Left ventricle myocardium inferior (tissue), 1 donor: ENCODE results near the gene FAM184B. TPM values are rescaled to one million over a fixed set of nuclear protein-coding genes. Genes with fewer than 3 reads are reported as not detected.
"Not testable (repeated sequence)": the region's sequence is repeated elsewhere in the genome, so short reads cannot be mapped to it uniquely, and the experiment has no call there.

ENCODE experiments used
- DNase-seq: peaks from one replicate; pipeline ENCODE4 v3.0.0-alpha.2; 2020
- H3K27ac ChIP-seq: fragments of 200-600 bp; replicated peaks from 2 replicates; pipeline ENCODE4 v1.8.0; 2021
- H3K27me3 ChIP-seq: fragments of 200-600 bp; 2 replicates; pipeline ENCODE4 v1.8.0; 2021; ENCODE audit warnings: low read depth
- H3K36me3 ChIP-seq: fragments of 200-600 bp; 2 replicates; pipeline ENCODE4 v1.8.0; 2021
- H3K4me1 ChIP-seq: fragments of 200-600 bp; 2 replicates; pipeline ENCODE4 v1.8.0; 2021
- H3K4me3 ChIP-seq: fragments of 200-600 bp; 2 replicates; pipeline ENCODE4 v1.8.0; 2021; ENCODE audit warnings: mild to moderate bottlenecking, moderate library complexity
- H3K9me3 ChIP-seq: fragments of 200-600 bp; replicated peaks from 2 replicates; pipeline ENCODE4 v1.8.0; 2021
- intact Hi-C: fragments of 100-400 bp; cut with micrococcal nuclease; formaldehyde crosslinking; loops from one replicate; pipeline ENCODE4 v1.11.0; 2022
- total RNA-seq: library from RNA; stranded (reverse); fragmentation: NEBNext Ultra II Directional; extraction: Animal tissue kit (Norgen Biotek cat#: 25700); gene quantifications from one replicate; pipeline ENCODE4 v1.2.1, GENCODE V29; 2021
- TF ChIP-seq, protein P1 (sequence below): fragments of 200-600 bp; IDR thresholded peaks from 2 replicates; pipeline ENCODE4 v1.8.0; 2021; ENCODE audit warnings: antibody characterized with exemption, mild to moderate bottlenecking, borderline replicate concordance
- donor health status: DM: no; HTN: yes; CAD: no; lungs with severe emphysema.

FAM184B gene
- total RNA-seq, 1 donor from 2014 or later: not detected

- DNase-seq: no peak
- Histone ChIP-seq H3K27ac (no peak overlapping the region), H3K9me3 (no peaks in the 10 kb centered on the region), H3K27me3 (peaks cover 17% of the 10 kb centered on the region), H3K4me1 (no peaks in the 10 kb centered on the region), H3K36me3 (no peaks in the 10 kb centered on the region), H3K4me3 (no peak overlapping the region)
- TF ChIP-seq, protein P1, sequence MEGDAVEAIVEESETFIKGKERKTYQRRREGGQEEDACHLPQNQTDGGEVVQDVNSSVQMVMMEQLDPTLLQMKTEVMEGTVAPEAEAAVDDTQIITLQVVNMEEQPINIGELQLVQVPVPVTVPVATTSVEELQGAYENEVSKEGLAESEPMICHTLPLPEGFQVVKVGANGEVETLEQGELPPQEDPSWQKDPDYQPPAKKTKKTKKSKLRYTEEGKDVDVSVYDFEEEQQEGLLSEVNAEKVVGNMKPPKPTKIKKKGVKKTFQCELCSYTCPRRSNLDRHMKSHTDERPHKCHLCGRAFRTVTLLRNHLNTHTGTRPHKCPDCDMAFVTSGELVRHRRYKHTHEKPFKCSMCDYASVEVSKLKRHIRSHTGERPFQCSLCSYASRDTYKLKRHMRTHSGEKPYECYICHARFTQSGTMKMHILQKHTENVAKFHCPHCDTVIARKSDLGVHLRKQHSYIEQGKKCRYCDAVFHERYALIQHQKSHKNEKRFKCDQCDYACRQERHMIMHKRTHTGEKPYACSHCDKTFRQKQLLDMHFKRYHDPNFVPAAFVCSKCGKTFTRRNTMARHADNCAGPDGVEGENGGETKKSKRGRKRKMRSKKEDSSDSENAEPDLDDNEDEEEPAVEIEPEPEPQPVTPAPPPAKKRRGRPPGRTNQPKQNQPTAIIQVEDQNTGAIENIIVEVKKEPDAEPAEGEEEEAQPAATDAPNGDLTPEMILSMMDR: no peak
- intact Hi-C loops: no loop called here
These were observed 63.0 kb downstream of the FAM184B start for GRCh38 chr4:17718471-17718870.

DNA sequence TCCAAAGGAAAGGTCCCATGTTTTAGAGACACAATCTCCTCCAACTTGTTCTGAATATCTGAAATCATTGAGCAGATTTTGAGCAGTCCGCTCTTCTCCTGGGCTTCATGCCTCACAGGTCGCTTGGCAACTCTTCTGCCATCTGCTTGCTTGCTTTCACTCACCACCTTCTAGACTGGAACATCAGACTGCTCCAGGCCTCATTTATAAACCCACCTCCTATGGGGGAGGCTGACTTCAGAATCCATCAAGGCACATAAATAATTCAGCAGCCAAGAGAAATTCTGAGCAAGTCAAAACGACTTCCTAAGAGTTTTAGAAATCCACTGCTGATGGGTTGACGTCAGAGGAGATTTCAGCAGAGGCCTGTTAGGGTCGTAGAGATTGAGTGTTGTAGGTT, 64.1 kb downstream of the FAM184B start:
- intact Hi-C loops: no loop called here
- no peak overlapping the region for H3K27ac ChIP-seq
- no peaks in the 10 kb centered on the region for H3K36me3 ChIP-seq
- no peak for DNase-seq
- TF ChIP-seq, protein P1: no peak
- H3K4me3 ChIP-seq: no peak overlapping the region
- H3K9me3 ChIP-seq: no peaks in the 10 kb centered on the region
- peaks cover 17% of the 10 kb centered on the region for H3K27me3 ChIP-seq
- H3K4me1 ChIP-seq: no peaks in the 10 kb centered on the region

GRCh38 chr4:17715511-17715910, 65.9 kb downstream of the FAM184B start:
- H3K27ac ChIP-seq: no peak overlapping the region
- no peak overlapping the region for H3K4me3 ChIP-seq
- DNase-seq: no peak
- H3K36me3 ChIP-seq: no peaks in the 10 kb centered on the region
- intact Hi-C loops: no loop called here
- no peaks in the 10 kb centered on the region for H3K9me3 ChIP-seq
- H3K4me1 ChIP-seq: no peaks in the 10 kb centered on the region
- peaks cover 16% of the 10 kb centered on the region for H3K27me3 ChIP-seq
- TF ChIP-seq, protein P1: no peak

- Histone ChIP-seq H3K9me3 (no peaks in the 10 kb centered on the region), H3K4me3 (no peak overlapping the region), H3K27ac (no peak overlapping the region), H3K36me3 (no peaks in the 10 kb centered on the region), H3K4me1 (no peaks in the 10 kb centered on the region), H3K27me3 (peaks cover 10% of the 10 kb centered on the region)
- intact Hi-C loops: no loop called here
- TF ChIP-seq, protein P1: no peak
- no peak for DNase-seq
These were observed 67.6 kb downstream of the FAM184B start for GRCh38 chr4:17713779-17714178.

- TF ChIP-seq, protein P1: no peak
- intact Hi-C loops: no loop called here
- no peaks in the 10 kb centered on the region for H3K9me3 ChIP-seq
These were observed 69.3 kb downstream of the FAM184B start for GRCh38 chr4:17712166-17712565.

GRCh38 chr4:17711206-17711605, 70.2 kb downstream of the FAM184B start:
- DNase-seq, H3K4me3 ChIP-seq, H3K4me1 ChIP-seq, H3K36me3 ChIP-seq, H3K27ac ChIP-seq, H3K9me3 ChIP-seq, intact Hi-C loops, H3K27me3 ChIP-seq: not testable (repeated sequence)

More at GRCh38 chr4:17712166-17712565, 69.3 kb downstream of the FAM184B start:
- H3K4me3 ChIP-seq: no peak overlapping the region
- peaks cover 8% of the 10 kb centered on the region for H3K27me3 ChIP-seq
- DNase-seq: no peak
- H3K4me1 ChIP-seq: no peaks in the 10 kb centered on the region
- no peak overlapping the region for H3K27ac ChIP-seq
- no peaks in the 10 kb centered on the region for H3K36me3 ChIP-seq
